Neural cell (in vitro differentiated cells): ENCODE data around the gene EREG. TPM values are rescaled to one million over a fixed set of nuclear protein-coding genes. Genes with fewer than 3 reads are reported as not detected.

Source experiments
- H2AFZ ChIP-seq: fragments of 200-600, 300-800 bp; sonication (generic), shearing (Covaris generic); 2 replicates; pipeline ENCODE4 v1.6.0; 2014; ENCODE audit warnings: low read depth, mild to moderate bottlenecking, antibody characterized with exemption, low read length, moderate library complexity
- H3F3A ChIP-seq: fragments of 200-600 bp; shearing (Covaris generic); 2 replicates; pipeline ENCODE4 v1.6.1; 2016; ENCODE audit warnings: mild to moderate bottlenecking, moderate library complexity, mixed read lengths, antibody characterized with exemption, low read length; ENCODE audit not compliant: insufficient read depth, poor library complexity, severe bottlenecking
- H3K27ac ChIP-seq: fragments of 200-600, 300-800 bp; sonication (generic), shearing (Covaris generic); 2 replicates; pipeline ENCODE4 v1.5.1; 2014; ENCODE audit warnings: mild to moderate bottlenecking, low read length, moderate library complexity
- H3K27me3 ChIP-seq: fragments of 300-800, 200-600 bp; sonication (generic), shearing (Covaris generic); 2 replicates; pipeline ENCODE4 v1.6.0; 2014; ENCODE audit warnings: mild to moderate bottlenecking, low read depth, low read length, moderate library complexity; ENCODE audit not compliant: insufficient read depth
- H3K36me3 ChIP-seq: fragments of 300-800, 200-600 bp; sonication (generic), shearing (Covaris generic); 2 replicates; pipeline ENCODE4 v1.5.1; 2014; ENCODE audit warnings: mild to moderate bottlenecking, antibody characterized with exemption, low read length, moderate library complexity; ENCODE audit not compliant: insufficient read depth
- H3K4me2 ChIP-seq: fragments of 300-800, 200-600 bp; sonication (generic), shearing (Covaris generic); 2 replicates; pipeline ENCODE4 v1.6.0; 2014; ENCODE audit warnings: mild to moderate bottlenecking, low read length
- H3K4me3 ChIP-seq: fragments of 300-800, 200-600 bp; sonication (generic), shearing (Covaris generic); 2 replicates; pipeline ENCODE4 v1.5.1; 2014; ENCODE audit warnings: mild to moderate bottlenecking, low read length, moderate library complexity
- H3K79me2 ChIP-seq: fragments of 200-600 bp; shearing (Covaris generic); replicated peaks from 2 replicates; pipeline ENCODE4 v1.6.0; 2014; ENCODE audit warnings: mild to moderate bottlenecking, low read length, moderate library complexity; ENCODE audit not compliant: insufficient read depth
- H3K9ac ChIP-seq: fragments of 300-800, 200-600 bp; sonication (generic), shearing (Covaris generic); 2 replicates; pipeline ENCODE4 v1.6.1; 2016; ENCODE audit warnings: mild to moderate bottlenecking, low read length, mixed read lengths
- H3K9me2 ChIP-seq: fragments of 200-600 bp; shearing (Covaris generic); 2 replicates; pipeline ENCODE4 v1.6.1; 2016; ENCODE audit warnings: mild to moderate bottlenecking, low read length, mixed read lengths; ENCODE audit not compliant: insufficient read depth
- H3K9me3 ChIP-seq: fragments of 200-600, 300-800 bp; sonication (generic), shearing (Covaris generic); 2 replicates; pipeline ENCODE4 v1.6.1; 2016; ENCODE audit warnings: mild to moderate bottlenecking, mixed run types, low read length, moderate library complexity, mixed read lengths
- H4K20me1 ChIP-seq: fragments of 200-600 bp; shearing (Covaris generic); 2 replicates; pipeline ENCODE4 v1.6.1; 2016; ENCODE audit warnings: mild to moderate bottlenecking, mixed run types; ENCODE audit not compliant: insufficient read depth
- CTCF ChIP-seq: fragments of 450-650 bp; IDR thresholded peaks from 2 replicates; pipeline ENCODE4 v1.5.1; 2014; ENCODE audit warnings: antibody characterized with exemption, mild to moderate bottlenecking, moderate library complexity; ENCODE audit not compliant: poor library complexity, severe bottlenecking
- EP300 ChIP-seq: fragments of 450-650 bp; conservative IDR thresholded peaks from 2 replicates; pipeline ENCODE4 v1.6.1; 2014; ENCODE audit warnings: antibody characterized with exemption, mild to moderate bottlenecking, moderate library complexity; ENCODE audit not compliant: poor library complexity, severe bottlenecking
- EZH2 ChIP-seq: fragments of 200-600, 300-800 bp; shearing (Covaris generic), sonication (generic); IDR thresholded peaks from 2 replicates; pipeline ENCODE4 v1.6.1; 2014; ENCODE audit warnings: antibody characterized with exemption, low read length, borderline replicate concordance, mild to moderate bottlenecking; ENCODE audit not compliant: insufficient read depth, poor library complexity, severe bottlenecking
- MXI1 ChIP-seq: fragments of 450-650 bp; conservative IDR thresholded peaks from 2 replicates; pipeline ENCODE4 v1.6.1; 2014; ENCODE audit warnings: antibody characterized with exemption, mild to moderate bottlenecking; ENCODE audit not compliant: poor library complexity, severe bottlenecking
- POLR2AphosphoS5 ChIP-seq: IDR thresholded peaks from 2 replicates; pipeline ENCODE4 v1.6.1; 2012
- RAD21 ChIP-seq: fragments of 450-650 bp; conservative IDR thresholded peaks from 2 replicates; pipeline ENCODE4 v1.6.1; 2014; ENCODE audit warnings: antibody characterized with exemption, mild to moderate bottlenecking, moderate library complexity
- REST ChIP-seq: IDR thresholded peaks from 2 replicates; pipeline ENCODE4 v1.6.1; 2012; ENCODE audit warnings: borderline replicate concordance
- SMC3 ChIP-seq: fragments of 450-650 bp; conservative IDR thresholded peaks from 2 replicates; pipeline ENCODE4 v1.6.1; 2014; ENCODE audit warnings: antibody characterized with exemption, mild to moderate bottlenecking, moderate library complexity; ENCODE audit not compliant: poor library complexity
- TAF1 ChIP-seq: IDR thresholded peaks from 2 replicates; pipeline ENCODE4 v1.6.1; 2012; ENCODE audit warnings: low read depth
- polyA plus RNA-seq: library from polyadenylated mRNA; depleted of rRNA; stranded (reverse); fragments of >200 nt; gene quantifications from 2 replicates; pipeline ENCODE4 v1.2.3, GENCODE V29; 2014

The EREG gene
- polyA plus RNA-seq, 1 donor from 2014 or later, result not detected

GRCh38 chr4:74376888-74377483 lies 12.0 kb downstream of the EREG start:
- no peaks in the 10 kb centered on the region for H4K20me1 ChIP-seq
- no peak overlapping the region for H3K9ac ChIP-seq
- H2AFZ ChIP-seq, result no peak overlapping the region
- no peaks in the 10 kb centered on the region for H3F3A ChIP-seq
- TF ChIP-seq EZH2, result no peak
- no peak for TF ChIP-seq TAF1
- TF ChIP-seq RAD21, result peak; percentile 72
- TF ChIP-seq CTCF, result peak; percentile 66
- TF ChIP-seq REST, result no peak
- TF ChIP-seq POLR2AphosphoS5, result no peak
- no peak for TF ChIP-seq EP300
- no peak for TF ChIP-seq MXI1
- peak; percentile 75 for TF ChIP-seq SMC3
- no peaks in the 10 kb centered on the region for H3K27me3 ChIP-seq
- no peaks in the 10 kb centered on the region for H3K36me3 ChIP-seq
- no peak overlapping the region for H3K4me3 ChIP-seq
- no peaks in the 10 kb centered on the region for H3K79me2 ChIP-seq
- H3K9me3 ChIP-seq, result no peaks in the 10 kb centered on the region
- H3K4me2 ChIP-seq, result no peak overlapping the region
- no peaks in the 10 kb centered on the region for H3K9me2 ChIP-seq
- H3K27ac ChIP-seq, result no peak overlapping the region

- Histone ChIP-seq H3K4me2 (no peak overlapping the region), H3K36me3 (no peaks in the 10 kb centered on the region), H3F3A (no peaks in the 10 kb centered on the region), H4K20me1 (no peaks in the 10 kb centered on the region), H3K9ac (no peak overlapping the region), H3K9me2 (no peaks in the 10 kb centered on the region), H3K27me3 (no peaks in the 10 kb centered on the region), H3K27ac (no peak overlapping the region), H2AFZ (no peak overlapping the region), H3K9me3 (no peaks in the 10 kb centered on the region), H3K79me2 (no peaks in the 10 kb centered on the region), H3K4me3 (no peak overlapping the region)
- TF ChIP-seq EP300 (no peak), MXI1 (no peak), TAF1 (no peak), EZH2 (no peak), POLR2AphosphoS5 (no peak), CTCF (no peak), RAD21 (no peak), SMC3 (no peak), REST (no peak)
These were observed 12.8 kb downstream of the EREG start for GRCh38 chr4:74377714-74378113.
